Astrocyte (in vitro differentiated cells and primary cell): Measurements from ENCODE around the gene MRTFA.

Experiments
- CTCF ChIP-seq: IDR thresholded peaks from 2 replicates; pipeline ENCODE4 v1.5.1; 2011; ENCODE audit warnings: low read depth, mild to moderate bottlenecking, inconsistent platforms, low read length, moderate library complexity; ENCODE audit not compliant: insufficient read depth
- EZH2 ChIP-seq: IDR thresholded peaks from 2 replicates; pipeline ENCODE4 v1.6.1; 2012; ENCODE audit warnings: mild to moderate bottlenecking, low read length, inconsistent platforms; ENCODE audit not compliant: insufficient read depth

- TF ChIP-seq CTCF (no peak), EZH2 (no peak)
Observed at GRCh38 chr22:40638261-40638660, 1.7 kb upstream of the MRTFA start.
